T47D (cell line): ENCODE results near the gene SIGMAR1.

ENCODE experiments used
- DNase-seq, 2 experiments: peaks; one replicate each; pipeline versions ENCODE4 v3.0.0 to v3.0.0-alpha.2; 2011 to 2012; ENCODE audit warnings: low read depth in 1 of 2, low spot score in 1 of 2
- JUND ChIP-seq: IDR thresholded peaks from 2 replicates; pipeline ENCODE4 v1.6.1; 2012; ENCODE audit warnings: low read depth
- in situ Hi-C: cut with HindIII; loops from 2 replicates; pipeline ENCODE4 v1.10.0; 2016; ENCODE audit warnings: low sequenced_read_pairs, low pct_unique_long_range_greater_than_20kb

SIGMAR1 gene

GRCh38 chr9:34664281-34665066 lies 26.9 kb upstream of the SIGMAR1 start:
- peak; percentile 51 to 85 for DNase-seq
- no peak for TF ChIP-seq JUND
- in situ Hi-C loops: no loop called here

- DNase-seq: no peak
- TF ChIP-seq JUND: no peak
- in situ Hi-C loops: no loop called here
Measured at GRCh38 chr9:34663303-34663605, 25.7 kb upstream of the SIGMAR1 start.

GRCh38 chr9:34662526-34663302 lies 25.1 kb upstream of the SIGMAR1 start, which contains the start of gene CCL27:
TSS of gene CCL27 (minus strand) at chr9:34662657. CDS start at chr9:34662633, 24 bp downstream.
- DNase-seq: no peak
- in situ Hi-C loops: no loop called here
- no peak for TF ChIP-seq JUND

- in situ Hi-C loops: no loop called here
- no peak for TF ChIP-seq JUND
- no peak for DNase-seq
Measured at GRCh38 chr9:34659592-34660253, 22.1 kb upstream of the SIGMAR1 start.

DNA sequence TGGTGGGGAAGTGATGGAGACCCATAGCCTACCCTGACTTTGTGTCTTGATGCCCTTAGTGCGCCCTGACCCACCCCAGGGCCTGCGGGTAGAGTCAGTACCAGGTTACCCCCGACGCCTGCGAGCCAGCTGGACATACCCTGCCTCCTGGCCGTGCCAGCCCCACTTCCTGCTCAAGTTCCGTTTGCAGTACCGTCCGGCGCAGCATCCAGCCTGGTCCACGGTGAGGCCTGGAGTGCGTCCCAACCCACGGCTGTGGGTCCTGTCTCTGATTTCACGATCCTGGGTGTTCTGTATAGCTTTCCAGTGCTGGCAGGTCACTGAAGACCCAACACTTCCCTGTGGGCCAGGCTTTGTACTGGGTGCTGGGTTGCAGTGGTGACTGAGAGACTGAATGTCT lies 20.9 kb upstream of the SIGMAR1 start:
- no peak for DNase-seq
- TF ChIP-seq JUND: no peak
- in situ Hi-C loops: no loop called here

GRCh38 chr9:34656992-34657391 lies 19.4 kb upstream of the SIGMAR1 start:
- no peak for TF ChIP-seq JUND
- in situ Hi-C loops: no loop called here
- DNase-seq: no peak

- no peak for TF ChIP-seq JUND
- in situ Hi-C loops: no loop called here
- DNase-seq: no peak
Measured at GRCh38 chr9:34655394-34655793, 17.8 kb upstream of the SIGMAR1 start.

DNA sequence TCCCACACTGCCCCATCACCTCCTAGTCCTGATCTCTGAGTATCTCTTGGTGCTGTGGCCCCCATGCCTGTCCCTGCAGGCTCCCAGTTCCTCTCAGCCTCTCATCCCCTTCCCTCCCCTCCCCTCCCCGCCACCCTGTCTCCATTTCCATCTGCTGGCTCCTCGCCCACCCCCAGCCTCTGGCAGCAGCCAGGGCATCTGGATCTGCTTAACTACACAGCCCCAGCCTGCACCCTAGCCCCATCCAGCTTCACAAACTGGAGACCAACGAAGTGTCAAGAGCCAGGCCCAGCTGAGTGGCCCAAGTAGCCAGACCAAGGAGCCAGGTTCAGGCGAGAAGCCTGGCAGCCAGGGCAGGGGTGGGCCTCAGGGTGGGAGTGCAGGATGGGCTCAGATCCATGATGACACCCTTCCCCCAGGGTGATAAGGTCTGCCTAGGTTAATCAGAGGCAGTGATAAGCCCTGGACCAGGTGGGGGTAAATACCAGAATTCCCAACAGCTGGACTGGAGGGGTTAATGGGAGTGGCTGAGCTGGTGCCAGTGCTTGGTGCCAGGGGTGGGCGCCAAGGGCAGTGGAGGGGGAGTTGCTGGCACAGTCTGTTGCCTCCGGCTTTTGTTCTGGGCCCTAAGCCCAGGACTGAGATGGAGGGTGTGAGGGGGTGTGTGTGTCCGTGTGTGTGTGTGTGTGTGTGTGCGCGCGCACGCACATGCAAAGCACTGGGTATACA lies 16.9 kb upstream of the SIGMAR1 start:
- DNase-seq: no peak
- no peak for TF ChIP-seq JUND
- in situ Hi-C loops: no loop called here

GRCh38 chr9:34653151-34654072 lies 15.8 kb upstream of the SIGMAR1 start:
- DNase-seq: no peak
- in situ Hi-C loops: no loop called here

GRCh38 chr9:34652602-34653000 lies 15.0 kb upstream of the SIGMAR1 start:
- in situ Hi-C loops: no loop called here
- no peak for TF ChIP-seq JUND
- DNase-seq: no peak

More at GRCh38 chr9:34653151-34654072, 15.8 kb upstream of the SIGMAR1 start:
- TF ChIP-seq JUND: no peak

DNA sequence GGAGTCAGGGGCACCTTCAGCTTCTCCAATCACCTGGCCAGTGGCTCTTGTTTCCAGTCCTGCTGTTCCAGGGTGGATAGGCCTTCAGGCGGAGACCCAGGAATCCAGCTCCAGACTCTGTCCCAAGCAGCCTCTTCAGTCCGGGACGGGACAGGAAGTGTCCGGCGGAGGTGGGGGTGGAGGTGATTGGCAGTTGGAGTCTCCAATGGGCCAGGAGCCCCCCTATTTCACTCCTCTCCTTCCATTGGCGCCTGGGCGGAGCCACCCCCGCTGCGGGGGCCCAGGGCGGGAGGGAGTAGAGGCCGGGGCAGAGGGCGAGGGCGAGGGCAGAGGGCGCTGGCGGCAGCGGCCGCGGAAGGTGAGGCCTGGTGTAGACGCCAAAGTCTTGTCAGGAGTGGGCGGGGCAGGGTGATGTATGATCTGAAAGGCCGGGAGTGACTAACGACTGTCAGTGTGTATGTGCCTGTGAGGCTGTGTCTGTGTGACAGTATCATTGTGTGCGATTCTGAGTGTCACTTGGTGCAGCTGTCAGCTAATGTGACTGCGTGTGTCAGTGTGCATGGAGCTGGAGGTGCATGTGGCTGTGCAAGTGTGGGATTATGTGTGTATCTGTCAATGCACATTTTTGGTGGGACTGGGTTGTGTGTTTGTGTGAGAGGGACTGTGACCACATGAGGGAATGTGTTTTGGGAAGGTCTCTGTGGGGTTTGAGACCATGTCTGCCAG lies 14.5 kb upstream of the SIGMAR1 start, which contains the start of gene IL11RA:
TSS of gene IL11RA (plus strand) at position 310 of the 726 bp plus-strand sequence. CDS start 3,033 bp downstream, outside the sequence.
- in situ Hi-C loops: no loop called here
- peak; percentile 83 to 92 for DNase-seq
- TF ChIP-seq JUND: no peak
